22Rv1 (cell line): ENCODE data around the gene SPINT1.

Source experiments
- CTCF ChIP-seq: fragments of 450-650 bp; IDR thresholded peaks from 2 replicates; pipeline ENCODE4 v1.5.1; 2017; ENCODE audit warnings: mild to moderate bottlenecking
- ZFX ChIP-seq: fragments of 450-650 bp; IDR thresholded peaks from 2 replicates; pipeline ENCODE4 v1.6.1; 2017; ENCODE audit warnings: antibody characterized with exemption, borderline replicate concordance

- TF ChIP-seq CTCF: no peak
- TF ChIP-seq ZFX: no peak
Measured at GRCh38 chr15:40799523-40799922, 44.3 kb upstream of the SPINT1 start.
